ENCODE results near the gene RWDD3. TPM values are rescaled to one million over a fixed set of nuclear protein-coding genes. Genes with fewer than 3 reads are reported as not detected.

Gene RWDD3
- total and polyA plus RNA-seq, 2 donors (not counting 3 experiments of a cell fraction or from before 2014, with no cell fraction given): 9.3 to 12.1 TPM

GRCh38 chr1:95265106-95265505 lies 31.1 kb downstream of the RWDD3 start:
- no peak for DNase-seq (ENCODE audit: low read depth, low spot score)
- no peak overlapping the region for H2AFZ ChIP-seq (ENCODE audit: low read depth, low read length)
- H3K36me3 ChIP-seq (ENCODE audit: control insufficient read depth in 2 of 2, extremely low read depth in 1 of 2, insufficient read depth in 2 of 2, low read length in 2 of 2): no peaks in the 10 kb centered on the region
- H3K27me3 ChIP-seq (ENCODE audit: control insufficient read depth in 2 of 2, insufficient read depth in 2 of 2, low read length in 2 of 2): no peaks in the 10 kb centered on the region
- H3K9me1 ChIP-seq (replicated peaks; ENCODE audit: control insufficient read depth, extremely low read depth, insufficient read depth, low read length): no peaks in the 10 kb centered on the region
- H4K20me1 ChIP-seq (replicated peaks; ENCODE audit: control insufficient read depth, extremely low read depth, insufficient read depth, low read length): no peaks in the 10 kb centered on the region
- TF ChIP-seq POLR2AphosphoS5 (IDR thresholded peaks at IDR 0.05; ENCODE audit: insufficient read depth, low read depth, low read length): no peak
- TF ChIP-seq EZH2 (IDR thresholded peaks at IDR 0.05; ENCODE audit: borderline replicate concordance, low read depth, low read length, severe bottlenecking): no peak
- no peak for TF ChIP-seq FOS (IDR thresholded peaks at IDR 0.05; ENCODE audit: borderline replicate concordance, insufficient read depth, low read length)
- no peak for TF ChIP-seq GATA2 (IDR thresholded peaks at IDR 0.05; ENCODE audit: insufficient read depth, insufficient read length, low read depth, low read length)
- H3K9ac ChIP-seq (replicated peaks; ENCODE audit: extremely low read depth, insufficient read depth, low read length): no peak overlapping the region
- intact Hi-C loops (cut with micrococcal nuclease): no loop called here
- no TSS peak for BruUV-seq (replicated peaks)
- no peak for FAIRE-seq
- no peak overlapping the region for H3K4me2 ChIP-seq (ENCODE audit: insufficient read depth, low read length)
- H3K9me3 ChIP-seq (replicated peaks; ENCODE audit: control insufficient read depth, insufficient read depth, low read length): no peaks in the 10 kb centered on the region
- no peak overlapping the region for H3K27ac ChIP-seq (ENCODE audit: insufficient read depth, low read depth, low read length)
- ChIA-PET CTCF (no interaction called here), POLR2A (no interaction called here)
- dilution Hi-C loops (cut with MboI; ENCODE audit: extremely low pct_ligation_motif_present, low sequenced_read_pairs): no loop called here
- H3K4me1 ChIP-seq (ENCODE audit: control insufficient read depth, extremely low read depth, insufficient read depth, low read length): no peaks in the 10 kb centered on the region
- H3K79me2 ChIP-seq (ENCODE audit: control insufficient read depth, insufficient read depth, low read length): no peaks in the 10 kb centered on the region
- H3K4me3 ChIP-seq (replicated peaks in 1 of 3; ENCODE audit: insufficient read depth in 1 of 3, low read depth in 1 of 3, low read length in 3 of 3): no peak overlapping the region

DNA sequence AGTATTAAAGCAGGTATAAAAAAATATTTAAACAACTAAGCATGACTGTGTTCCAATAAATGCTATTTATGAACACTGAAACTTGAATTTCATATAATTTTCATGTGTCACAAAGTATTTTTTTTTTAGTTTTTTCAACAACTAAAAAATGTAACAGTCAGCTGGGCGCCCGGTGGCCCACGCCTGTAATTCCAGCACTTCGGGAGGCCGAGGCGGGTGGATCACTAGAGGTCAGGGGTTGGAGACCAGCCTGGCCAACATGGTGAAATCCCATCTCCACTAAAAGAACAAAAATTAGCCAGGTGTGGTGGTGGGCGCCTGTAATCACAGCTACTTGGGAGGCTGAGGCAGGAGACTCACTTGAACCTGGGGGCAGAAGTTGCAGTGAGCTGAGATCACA lies 42.4 kb downstream of the RWDD3 start:
- BruUV-seq (replicated peaks): no TSS peak
- POLR2A ChIA-PET: no interaction called here

More for the DNA sequence above, 42.4 kb downstream of the RWDD3 start:
- Histone ChIP-seq H3K4me1 (ENCODE audit: control insufficient read depth, extremely low read depth, insufficient read depth, low read length) (no peaks in the 10 kb centered on the region), H3K9me1 (replicated peaks; ENCODE audit: control insufficient read depth, extremely low read depth, insufficient read depth, low read length) (no peaks in the 10 kb centered on the region), H3K9me3 (replicated peaks; ENCODE audit: control insufficient read depth, insufficient read depth, low read length) (no peaks in the 10 kb centered on the region), H3K4me3 (replicated peaks in 1 of 3; ENCODE audit: insufficient read depth in 1 of 3, low read depth in 1 of 3, low read length in 3 of 3) (no peak overlapping the region), H3K36me3 (ENCODE audit: control insufficient read depth in 2 of 2, extremely low read depth in 1 of 2, insufficient read depth in 2 of 2, low read length in 2 of 2) (no peaks in the 10 kb centered on the region), H3K79me2 (ENCODE audit: control insufficient read depth, insufficient read depth, low read length) (no peaks in the 10 kb centered on the region), H2AFZ (ENCODE audit: low read depth, low read length) (no peak overlapping the region), H3K9ac (replicated peaks; ENCODE audit: extremely low read depth, insufficient read depth, low read length) (no peak overlapping the region), H3K4me2 (ENCODE audit: insufficient read depth, low read length) (no peak overlapping the region), H3K27me3 (ENCODE audit: control insufficient read depth in 2 of 2, insufficient read depth in 2 of 2, low read length in 2 of 2) (no peaks in the 10 kb centered on the region), H4K20me1 (replicated peaks; ENCODE audit: control insufficient read depth, extremely low read depth, insufficient read depth, low read length) (no peaks in the 10 kb centered on the region), H3K27ac (ENCODE audit: insufficient read depth, low read depth, low read length) (no peak overlapping the region)
- DNase-seq (ENCODE audit: low read depth, low spot score) (no peak), FAIRE-seq (no peak)
- dilution Hi-C loops (cut with MboI; ENCODE audit: extremely low pct_ligation_motif_present, low sequenced_read_pairs): no loop called here
- TF ChIP-seq POLR2AphosphoS5 (IDR thresholded peaks at IDR 0.05; ENCODE audit: insufficient read depth, low read depth, low read length): no peak
- no peak for TF ChIP-seq CTCF (IDR thresholded peaks at IDR 0.05; ENCODE audit: extremely low read depth in 1 of 2, insufficient read depth in 1 of 2, low read depth in 1 of 2, low read length in 2 of 2)
- TF ChIP-seq JUN (IDR thresholded peaks at IDR 0.05; ENCODE audit: borderline replicate concordance, insufficient read depth, insufficient read length, low read depth): no peak
- no peak for TF ChIP-seq EZH2 (IDR thresholded peaks at IDR 0.05; ENCODE audit: borderline replicate concordance, low read depth, low read length, severe bottlenecking)
- no peak for TF ChIP-seq POLR2A (IDR thresholded peaks at IDR 0.05; ENCODE audit: low read depth, low read length)
- TF ChIP-seq GATA2 (IDR thresholded peaks at IDR 0.05; ENCODE audit: insufficient read depth, insufficient read length, low read depth, low read length): no peak
- no peak for TF ChIP-seq MYC (IDR thresholded peaks at IDR 0.05; ENCODE audit: low read depth, low read length)
- TF ChIP-seq FOS (IDR thresholded peaks at IDR 0.05; ENCODE audit: borderline replicate concordance, insufficient read depth, low read length): no peak
- TF ChIP-seq, protein P1, sequence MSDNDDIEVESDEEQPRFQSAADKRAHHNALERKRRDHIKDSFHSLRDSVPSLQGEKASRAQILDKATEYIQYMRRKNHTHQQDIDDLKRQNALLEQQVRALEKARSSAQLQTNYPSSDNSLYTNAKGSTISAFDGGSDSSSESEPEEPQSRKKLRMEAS (IDR thresholded peaks at IDR 0.05; ENCODE audit: insufficient read depth, insufficient read length): no peak
- CTCF ChIA-PET: no interaction called here
- intact Hi-C loops (cut with micrococcal nuclease): no loop called here
